Bronchial epithelial cell (primary cell): ENCODE results near the gene TBC1D4. TPM values are rescaled to one million over a fixed set of nuclear protein-coding genes. Genes with fewer than 3 reads are reported as not detected.

Experiments used
- DNase-seq: peaks from one replicate; pipeline ENCODE4 v3.0.0-alpha.2; 2010; ENCODE audit warnings: low read depth
- FAIRE-seq: peaks from 2 replicates; lab custom pipeline; 2011; peaks lifted over from hg19 to GRCh38; lab: Jason Lieb, UNC
- H3K27me3 ChIP-seq: 2 replicates; pipeline ENCODE4 v1.5.1; 2011; ENCODE audit warnings: low read length; ENCODE audit not compliant: control insufficient read depth, insufficient read depth
- H3K36me3 ChIP-seq: 2 replicates; pipeline ENCODE4 v1.5.1; 2011; ENCODE audit warnings: low read length; ENCODE audit not compliant: control insufficient read depth, insufficient read depth
- H3K4me3 ChIP-seq: 2 replicates; pipeline ENCODE4 v1.5.1; 2011; ENCODE audit warnings: mild to moderate bottlenecking, low read depth, low read length, control low read depth
- CTCF ChIP-seq: IDR thresholded peaks from 2 replicates; pipeline ENCODE4 v1.5.1; 2011; ENCODE audit warnings: mild to moderate bottlenecking, moderate library complexity, low read length, control low read depth, inconsistent platforms; ENCODE audit not compliant: insufficient read depth, severe bottlenecking
- total RNA-seq: library from RNA; depleted of rRNA; stranded (reverse); fragments of >200 nt; gene quantifications from 2 replicates; pipeline ENCODE4 v1.2.1, GENCODE V29; 2014

TBC1D4 gene, protein sequence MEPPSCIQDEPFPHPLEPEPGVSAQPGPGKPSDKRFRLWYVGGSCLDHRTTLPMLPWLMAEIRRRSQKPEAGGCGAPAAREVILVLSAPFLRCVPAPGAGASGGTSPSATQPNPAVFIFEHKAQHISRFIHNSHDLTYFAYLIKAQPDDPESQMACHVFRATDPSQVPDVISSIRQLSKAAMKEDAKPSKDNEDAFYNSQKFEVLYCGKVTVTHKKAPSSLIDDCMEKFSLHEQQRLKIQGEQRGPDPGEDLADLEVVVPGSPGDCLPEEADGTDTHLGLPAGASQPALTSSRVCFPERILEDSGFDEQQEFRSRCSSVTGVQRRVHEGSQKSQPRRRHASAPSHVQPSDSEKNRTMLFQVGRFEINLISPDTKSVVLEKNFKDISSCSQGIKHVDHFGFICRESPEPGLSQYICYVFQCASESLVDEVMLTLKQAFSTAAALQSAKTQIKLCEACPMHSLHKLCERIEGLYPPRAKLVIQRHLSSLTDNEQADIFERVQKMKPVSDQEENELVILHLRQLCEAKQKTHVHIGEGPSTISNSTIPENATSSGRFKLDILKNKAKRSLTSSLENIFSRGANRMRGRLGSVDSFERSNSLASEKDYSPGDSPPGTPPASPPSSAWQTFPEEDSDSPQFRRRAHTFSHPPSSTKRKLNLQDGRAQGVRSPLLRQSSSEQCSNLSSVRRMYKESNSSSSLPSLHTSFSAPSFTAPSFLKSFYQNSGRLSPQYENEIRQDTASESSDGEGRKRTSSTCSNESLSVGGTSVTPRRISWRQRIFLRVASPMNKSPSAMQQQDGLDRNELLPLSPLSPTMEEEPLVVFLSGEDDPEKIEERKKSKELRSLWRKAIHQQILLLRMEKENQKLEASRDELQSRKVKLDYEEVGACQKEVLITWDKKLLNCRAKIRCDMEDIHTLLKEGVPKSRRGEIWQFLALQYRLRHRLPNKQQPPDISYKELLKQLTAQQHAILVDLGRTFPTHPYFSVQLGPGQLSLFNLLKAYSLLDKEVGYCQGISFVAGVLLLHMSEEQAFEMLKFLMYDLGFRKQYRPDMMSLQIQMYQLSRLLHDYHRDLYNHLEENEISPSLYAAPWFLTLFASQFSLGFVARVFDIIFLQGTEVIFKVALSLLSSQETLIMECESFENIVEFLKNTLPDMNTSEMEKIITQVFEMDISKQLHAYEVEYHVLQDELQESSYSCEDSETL (N-terminal part only)
- total RNA-seq: 10.3 and 12.4 TPM in 2 replicates

- TF ChIP-seq CTCF: peak; percentile 76
- FAIRE-seq (no peak), DNase-seq (peak; percentile 74)
- no peaks in the 10 kb centered on the region for H3K36me3 ChIP-seq
- H3K4me3 ChIP-seq: peak within 1 kb of the TSS; percentile 65
- no peaks in the 10 kb centered on the region for H3K27me3 ChIP-seq
Measured at GRCh38 chr13:75482070-75482819, at the start of gene TBC1D4. Gene TBC1D4, minus strand, starts transcription at chr13:75482169. Its CDS starts 402 bp downstream, at chr13:75481767.

DNA sequence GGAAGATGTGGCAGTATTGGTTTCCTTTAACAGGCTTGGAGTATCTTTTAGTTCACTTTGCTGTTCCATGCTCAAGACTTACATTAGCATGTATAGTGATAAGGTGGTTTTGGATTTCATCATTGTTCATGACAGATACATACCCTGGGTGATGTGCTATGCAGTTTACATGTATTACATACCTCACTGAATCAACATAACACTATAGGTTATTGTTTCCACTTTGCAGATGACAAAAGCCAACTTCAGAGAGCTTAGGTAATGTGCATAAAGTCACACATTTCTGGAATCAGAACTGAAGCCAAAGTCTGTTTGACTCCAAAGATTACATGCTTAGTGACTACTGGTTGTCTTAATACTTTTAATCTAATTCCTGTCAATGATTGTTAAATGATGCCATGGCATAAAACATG is 48.6 kb upstream of the TBC1D4 start:
- DNase-seq (no peak), FAIRE-seq (no peak)
- Histone ChIP-seq H3K36me3 (peaks cover 6% of the 10 kb centered on the region), H3K4me3 (no peak overlapping the region), H3K27me3 (no peaks in the 10 kb centered on the region)
- TF ChIP-seq CTCF: no peak

- no peak for FAIRE-seq
- no peak for TF ChIP-seq CTCF
Measured at GRCh38 chr13:75521956-75522355, 40.0 kb upstream of the TBC1D4 start.

GRCh38 chr13:75518439-75519088 is 36.6 kb upstream of the TBC1D4 start:
- FAIRE-seq: no peak
- Histone ChIP-seq H3K27me3 (no peaks in the 10 kb centered on the region), H3K4me3 (no peak overlapping the region), H3K36me3 (no peaks in the 10 kb centered on the region)
- TF ChIP-seq CTCF: no peak
- no peak for DNase-seq

More at GRCh38 chr13:75521956-75522355, 40.0 kb upstream of the TBC1D4 start:
- DNase-seq: no peak
- H3K36me3 ChIP-seq: peaks cover 2% of the 10 kb centered on the region
- H3K27me3 ChIP-seq: no peaks in the 10 kb centered on the region
- H3K4me3 ChIP-seq: no peak overlapping the region
